Measurements from ENCODE around the gene PAX2. TPM values are rescaled to one million over a fixed set of nuclear protein-coding genes. Genes with fewer than 3 reads are reported as not detected.

Gene PAX2
- total RNA-seq, 2 donors from 2014 or later = not detected

DNA sequence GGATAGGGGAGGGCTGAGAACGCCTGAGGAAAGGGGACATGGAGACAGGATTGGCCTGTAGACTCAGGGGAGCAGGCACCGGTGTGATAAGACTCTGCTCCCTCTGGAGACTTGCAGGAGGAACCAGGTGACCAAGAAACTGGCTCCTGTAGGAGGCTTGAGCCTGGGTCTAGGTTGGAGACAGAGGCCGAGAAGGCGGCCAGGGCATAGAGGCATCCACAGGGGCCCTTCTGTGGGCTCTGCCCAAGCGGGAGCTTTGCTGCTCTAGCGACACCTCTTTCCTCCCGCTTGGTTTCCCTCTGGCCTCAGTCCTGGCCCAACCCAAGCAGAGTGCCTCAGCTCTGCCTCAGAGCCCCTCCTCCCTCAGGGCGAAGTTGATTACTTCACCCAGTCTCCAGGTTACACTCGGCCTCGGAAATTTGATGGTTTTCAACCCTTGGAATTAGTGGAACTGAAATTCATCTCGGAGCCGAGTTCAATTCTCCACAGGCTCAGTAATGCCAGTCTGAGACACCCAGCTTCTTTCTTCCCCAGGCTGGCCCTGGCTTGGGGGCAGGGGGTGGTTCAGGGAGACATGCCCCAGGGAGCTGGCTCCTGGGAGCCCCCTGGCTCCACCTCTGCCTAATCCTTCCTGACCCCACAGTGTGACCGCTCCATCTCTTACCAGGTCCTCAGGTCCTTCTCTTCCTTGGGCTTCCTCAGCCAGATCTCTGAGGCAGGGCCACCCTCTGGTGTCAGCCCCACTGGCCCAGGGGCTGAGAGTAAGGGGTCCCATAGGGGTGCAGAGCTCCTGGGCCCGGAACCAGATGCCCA lies 60.4 kb downstream of the PAX2 start:
- intact Hi-C loops (cut with DNase I) = no loop called here
- peak; percentile 74 for DNase-seq (ENCODE audit: low spot score)

DNA sequence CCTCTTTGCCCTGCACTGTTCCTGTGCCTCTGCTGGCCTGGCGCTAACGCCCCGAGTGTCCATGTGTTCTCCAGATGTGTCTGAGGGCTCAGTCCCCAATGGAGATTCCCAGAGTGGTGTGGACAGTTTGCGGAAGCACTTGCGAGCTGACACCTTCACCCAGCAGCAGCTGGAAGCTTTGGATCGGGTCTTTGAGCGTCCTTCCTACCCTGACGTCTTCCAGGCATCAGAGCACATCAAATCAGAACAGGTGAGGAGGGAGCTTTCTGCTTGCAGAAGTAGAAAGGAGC lies 60.9 kb downstream of the PAX2 start:
- intact Hi-C loops (cut with DNase I) = no loop called here
- no peak for DNase-seq (ENCODE audit: low spot score)

DNA sequence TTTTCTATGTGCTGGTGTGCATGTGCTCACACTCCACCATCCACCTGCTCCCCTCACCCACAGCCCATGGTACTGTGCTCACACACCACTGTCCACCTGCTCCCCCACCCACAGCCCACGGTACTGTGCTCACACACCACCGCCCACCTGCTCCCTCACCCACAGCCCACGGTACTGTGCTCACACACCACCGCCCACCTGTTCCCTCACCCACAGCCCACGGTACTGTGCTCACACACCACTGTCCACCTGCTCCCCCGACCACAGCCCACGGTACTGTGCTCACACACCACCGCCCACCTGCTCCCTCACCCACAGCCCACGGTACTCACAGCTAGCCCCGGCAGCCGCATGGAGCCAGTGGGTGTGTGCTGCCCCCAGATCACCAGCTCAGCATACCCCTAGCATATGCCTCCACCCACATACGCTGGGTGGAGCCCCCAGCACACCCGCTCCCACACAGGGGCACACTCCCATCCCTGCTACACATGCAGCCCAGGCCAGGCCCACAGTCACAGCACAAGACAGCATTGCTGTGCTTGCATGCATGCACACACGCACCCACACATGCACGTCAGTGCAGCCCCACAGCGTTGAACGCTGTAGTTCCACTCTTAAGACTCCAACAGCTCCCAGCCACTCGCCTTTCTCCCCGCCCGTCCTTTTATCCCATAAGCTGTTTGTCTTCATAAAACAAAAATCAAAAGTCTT lies 62.0 kb downstream of the PAX2 start:
- DNase-seq (ENCODE audit: low spot score) = peak; percentile 59

DNA sequence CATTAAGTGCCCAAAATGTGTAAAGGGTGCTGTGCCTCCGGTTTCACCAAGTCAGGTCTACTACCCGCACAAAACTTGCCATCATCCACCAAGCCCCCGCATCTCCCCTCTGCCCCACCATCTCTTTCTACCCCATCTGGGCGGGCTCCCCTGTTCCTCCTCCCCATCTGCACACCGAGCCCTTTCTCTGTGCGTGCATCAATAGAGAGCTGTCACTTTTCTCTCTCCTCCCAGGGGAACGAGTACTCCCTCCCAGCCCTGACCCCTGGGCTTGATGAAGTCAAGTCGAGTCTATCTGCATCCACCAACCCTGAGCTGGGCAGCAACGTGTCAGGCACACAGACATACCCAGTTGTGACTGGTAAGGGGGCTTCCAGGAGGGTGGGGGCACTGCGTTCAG lies 63.5 kb downstream of the PAX2 start:
- peak; percentile 32 for DNase-seq (ENCODE audit: low spot score)
- intact Hi-C loops (cut with DNase I) = no loop called here

More for the DNA sequence above, 62.0 kb downstream of the PAX2 start:
- intact Hi-C loops (cut with DNase I) = no loop called here

DNA sequence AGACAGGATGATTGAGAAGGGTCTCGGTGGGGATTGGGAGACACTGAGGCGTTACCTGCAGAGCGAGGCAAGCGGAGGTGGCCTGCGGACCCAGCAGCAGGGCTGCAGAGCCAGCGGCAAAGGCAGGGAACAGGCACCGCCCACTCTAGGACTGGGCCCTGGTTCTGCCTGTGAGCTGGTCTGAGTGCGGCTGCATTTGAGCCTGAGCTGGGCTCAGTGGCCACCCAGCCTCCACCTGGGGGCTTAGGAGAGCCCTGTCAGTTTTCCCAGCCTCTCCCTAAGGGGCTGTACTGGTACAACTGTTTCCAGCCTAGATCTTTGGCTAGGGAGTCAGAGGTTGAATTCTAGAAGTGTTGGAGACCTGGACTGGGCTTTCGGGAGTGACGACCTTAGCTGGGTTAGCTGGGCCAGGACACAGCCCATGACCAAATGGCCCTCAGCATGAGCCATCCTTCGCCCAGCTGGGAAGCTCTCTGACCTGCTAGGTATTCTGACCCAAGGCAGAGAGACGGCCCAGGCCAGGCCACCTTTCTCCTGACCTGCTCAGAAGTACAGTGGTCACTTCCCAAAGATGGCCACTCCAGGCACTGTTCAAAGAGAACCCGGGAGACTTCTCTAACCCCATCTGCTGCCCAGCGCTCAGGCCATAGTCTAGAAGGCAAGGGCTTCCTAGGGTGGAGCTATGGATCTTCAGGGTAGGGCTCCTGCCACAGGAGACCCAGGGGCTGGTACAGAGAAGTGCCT lies 64.9 kb downstream of the PAX2 start:
- intact Hi-C loops (cut with DNase I) = no loop called here
- DNase-seq (ENCODE audit: low spot score) = peak; percentile 54

DNA sequence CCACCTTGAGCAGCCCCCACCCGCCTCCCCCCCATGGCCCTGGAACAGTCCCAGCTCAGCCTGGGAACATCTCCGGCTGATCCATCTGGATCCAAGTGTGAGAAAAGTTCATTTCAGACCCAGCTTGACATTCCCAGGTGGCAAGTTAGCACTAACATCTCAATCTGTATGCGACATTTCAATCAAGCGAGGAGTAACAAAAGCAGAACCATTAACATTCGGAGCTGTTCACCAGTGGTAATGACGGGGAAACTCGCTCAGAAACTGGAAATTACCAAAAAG lies 65.4 kb downstream of the PAX2 start:
- DNase-seq (ENCODE audit: low spot score) = no peak
- intact Hi-C loops (cut with DNase I) = no loop called here

DNA sequence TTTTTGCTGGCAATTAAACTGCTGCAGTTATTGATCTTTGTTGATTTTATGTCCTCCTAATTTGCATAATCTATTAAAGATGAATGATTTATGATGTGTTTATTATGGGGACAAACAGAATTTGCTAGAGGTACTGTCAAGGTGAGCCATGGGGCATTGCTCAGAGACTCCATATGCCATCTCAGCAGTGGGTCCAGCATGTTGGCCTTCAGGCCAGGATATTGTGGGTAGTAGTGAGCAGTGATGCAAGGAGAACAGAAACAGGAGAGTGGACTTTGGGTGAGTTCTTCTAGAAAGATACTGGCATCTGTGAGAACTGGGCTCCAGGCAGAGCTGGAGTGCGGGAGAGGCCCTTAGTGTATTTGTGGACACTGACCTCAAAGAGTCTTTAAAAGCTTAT lies 65.9 kb downstream of the PAX2 start:
- intact Hi-C loops (cut with DNase I) = no loop called here
- peak; percentile 5 for DNase-seq (ENCODE audit: low spot score)

DNA sequence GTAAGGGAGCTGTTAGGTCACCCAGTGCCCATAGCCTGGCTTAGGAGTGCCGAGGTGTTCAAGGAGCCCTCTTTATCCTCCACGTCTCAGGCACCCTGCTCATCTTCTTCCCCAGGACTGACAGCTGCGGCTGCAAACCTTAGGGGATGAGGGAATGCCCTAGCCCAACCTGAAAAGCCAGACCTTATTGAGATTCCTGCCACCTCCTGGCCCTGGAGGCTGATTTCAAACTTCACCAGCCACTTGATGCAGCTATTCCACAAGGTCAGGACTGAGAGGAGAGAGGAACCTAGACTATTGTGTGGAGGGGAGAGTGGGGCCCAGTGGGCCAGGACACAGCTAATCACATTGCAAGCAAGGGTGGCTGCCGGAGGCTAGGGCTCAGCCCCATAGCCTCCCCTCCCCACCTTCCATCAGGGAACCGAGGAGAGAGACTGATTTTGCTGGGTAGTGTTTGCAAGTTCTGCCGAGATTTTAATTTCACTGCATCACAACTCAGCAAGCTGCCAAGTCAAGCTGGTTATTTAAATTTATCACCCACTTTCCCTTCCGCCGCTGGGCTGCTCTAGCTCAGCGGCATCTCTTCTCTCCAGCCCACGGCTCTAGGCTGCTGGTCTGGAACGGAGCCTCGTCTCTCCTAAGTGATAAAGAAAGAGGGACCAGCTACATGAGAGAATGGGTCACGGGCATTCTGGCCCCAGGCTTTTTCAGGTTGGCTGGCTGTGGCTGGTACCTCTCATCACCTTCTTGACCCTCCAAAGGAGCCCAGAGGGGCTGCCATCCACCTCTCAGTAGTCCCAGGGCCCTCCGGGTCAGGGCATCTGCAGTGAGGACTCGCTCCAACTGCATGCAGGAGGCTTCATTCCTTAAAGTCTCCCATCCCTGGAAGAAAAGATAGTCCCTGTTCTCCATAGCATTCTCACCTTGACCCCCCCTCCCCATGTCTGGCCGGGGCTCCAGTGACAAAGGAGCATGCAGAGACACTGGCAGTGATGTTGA lies 66.7 kb downstream of the PAX2 start:
- DNase-seq (ENCODE audit: low spot score) = peak; percentile 65
- intact Hi-C loops (cut with DNase I) = no loop called here

DNA sequence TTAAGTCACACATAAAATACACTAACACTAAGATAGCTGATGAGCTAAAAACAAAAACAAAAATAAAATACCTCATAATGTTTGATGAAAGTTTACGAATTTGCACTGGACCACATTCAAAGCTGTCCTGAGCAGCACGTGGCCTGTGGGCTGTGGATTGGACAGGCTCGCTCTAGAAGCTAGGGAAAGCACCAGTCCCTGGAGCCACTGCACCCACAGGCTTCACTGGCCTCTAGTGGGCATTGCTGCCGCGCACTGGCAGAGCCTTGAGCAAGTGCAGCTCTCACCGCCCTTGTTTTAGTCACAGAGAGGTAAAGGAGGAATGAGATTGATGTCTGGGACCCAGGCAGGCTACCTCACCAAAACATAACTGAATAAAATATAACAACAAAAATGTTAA lies 67.6 kb downstream of the PAX2 start:
- DNase-seq (ENCODE audit: low spot score) = peak; percentile 38
- intact Hi-C loops (cut with DNase I) = no loop called here

DNA sequence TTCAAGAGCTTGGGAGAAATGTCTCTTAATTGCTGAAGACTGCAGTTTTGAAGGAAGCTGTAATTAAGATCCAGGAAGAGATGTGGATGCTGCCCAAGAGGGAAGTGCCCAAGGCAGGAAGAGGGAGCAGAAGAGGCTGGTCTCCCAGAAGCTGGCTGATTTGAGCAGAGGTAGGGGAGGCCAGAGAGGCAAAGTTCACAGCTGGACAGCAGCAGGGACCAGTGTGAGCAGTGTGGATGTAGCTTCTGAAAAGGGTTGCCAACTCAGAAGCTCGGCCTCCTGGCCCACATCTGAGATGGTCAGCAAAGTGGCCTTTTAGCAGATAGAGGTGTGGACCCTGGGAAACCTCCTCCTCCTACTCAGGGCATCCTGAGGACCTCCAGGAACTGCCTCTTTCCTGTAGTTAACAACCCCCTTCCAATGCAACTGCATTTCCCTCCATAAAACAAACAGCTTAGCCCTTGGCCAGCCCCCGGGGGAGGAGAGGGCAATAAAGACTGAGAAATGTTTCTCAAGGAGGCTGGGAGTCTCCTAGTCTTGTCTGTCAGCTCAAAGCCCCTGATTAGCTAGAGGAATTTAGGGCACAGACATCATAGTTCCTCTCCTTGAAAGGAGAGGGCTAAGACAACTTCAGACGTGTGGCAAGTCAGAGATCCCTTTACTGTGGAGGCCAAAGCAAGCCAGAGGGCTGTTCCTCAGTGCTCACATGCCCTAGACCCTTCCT lies 69.5 kb downstream of the PAX2 start:
- DNase-seq (ENCODE audit: low spot score) = no peak
- intact Hi-C loops (cut with DNase I) = no loop called here

DNA sequence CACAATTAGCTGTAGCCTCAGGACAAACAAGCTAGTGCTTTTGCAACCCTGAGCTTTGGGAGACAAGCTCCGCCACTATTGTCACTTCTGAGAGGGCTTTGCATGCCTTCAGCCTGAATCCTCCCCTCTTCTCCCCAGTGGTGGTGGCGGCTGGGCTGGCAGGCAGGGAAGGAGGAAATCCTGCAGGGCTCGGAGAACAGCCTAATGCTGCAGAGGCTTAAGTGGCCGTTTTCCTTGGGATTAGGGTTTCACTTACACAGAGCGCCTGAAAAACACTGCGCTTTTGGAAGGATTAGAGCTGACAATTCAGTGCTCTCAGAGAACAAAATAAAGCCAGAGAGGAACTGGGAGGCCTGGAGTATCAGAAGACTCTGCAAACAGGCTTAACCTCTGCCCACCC lies 71.3 kb downstream of the PAX2 start:
- intact Hi-C loops (cut with DNase I) = no loop called here
- DNase-seq (ENCODE audit: low spot score) = no peak

DNA sequence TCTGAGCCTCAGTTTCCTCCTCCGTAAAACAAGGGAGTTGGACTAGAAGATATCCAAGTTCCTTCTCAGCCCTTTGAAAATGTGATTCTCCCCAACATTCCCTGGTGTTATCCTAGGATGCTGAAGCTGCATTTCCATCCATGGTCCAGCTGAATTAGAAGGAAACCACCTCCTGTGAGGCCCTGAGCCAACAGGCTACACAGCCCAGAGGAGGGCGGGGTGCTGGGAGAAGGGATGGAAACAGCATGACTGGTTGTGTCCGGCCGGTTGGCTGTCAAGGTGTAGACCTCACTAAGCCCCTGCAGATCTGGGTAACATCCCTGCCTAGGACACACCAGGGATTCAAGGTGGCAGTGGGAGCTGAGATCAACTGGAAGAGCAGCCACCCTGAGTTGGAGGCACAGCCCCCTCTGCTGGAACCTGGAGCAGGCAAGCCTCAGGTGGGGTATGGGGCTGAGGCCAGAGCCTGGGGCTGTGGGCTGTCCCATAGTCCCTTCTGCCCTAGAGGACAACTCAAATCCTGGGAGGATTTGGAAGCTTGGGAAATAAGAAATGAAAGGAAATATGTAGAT lies 72.0 kb downstream of the PAX2 start:
- no peak for DNase-seq (ENCODE audit: low spot score)
- intact Hi-C loops (cut with DNase I) = no loop called here

DNA sequence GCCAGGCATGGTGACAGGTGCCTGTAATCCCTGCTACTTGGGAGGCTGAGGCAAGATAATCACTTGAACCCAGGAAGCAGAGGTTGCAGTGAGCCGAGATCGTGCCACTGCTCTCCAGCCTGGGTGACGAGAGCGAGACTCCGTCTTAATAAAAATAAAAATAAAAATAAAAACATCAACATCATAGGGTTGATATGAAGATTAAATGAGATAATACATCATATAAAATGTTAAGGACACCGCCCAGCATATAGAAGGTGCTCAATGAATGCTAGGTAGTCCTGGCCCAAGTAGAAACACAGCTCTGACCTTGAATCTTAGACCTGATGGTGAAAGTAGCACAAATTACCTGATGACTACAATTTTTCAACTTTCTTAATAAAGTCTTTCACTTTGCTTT lies 74.0 kb downstream of the PAX2 start:
- DNase-seq (ENCODE audit: low spot score) = no peak
- intact Hi-C loops (cut with DNase I) = no loop called here

DNA sequence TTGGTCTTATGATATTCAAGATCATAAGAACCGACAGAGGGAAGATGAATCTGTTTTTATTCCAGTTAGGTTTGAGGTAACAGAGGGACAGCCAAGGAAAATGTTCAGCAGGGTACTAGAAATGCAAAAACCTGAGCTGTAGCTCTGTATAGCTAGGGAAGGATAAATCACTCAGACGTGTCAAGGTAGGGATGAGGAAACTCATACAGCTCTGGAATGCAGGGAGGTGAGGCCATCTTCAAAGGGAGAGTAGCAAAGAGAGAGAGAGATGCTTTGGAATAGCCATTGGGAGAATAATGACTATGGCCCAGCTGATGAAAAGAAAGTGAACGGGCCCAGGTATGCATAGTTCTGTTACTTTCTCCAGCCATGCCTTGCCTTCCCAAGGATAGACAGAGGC lies 77.8 kb downstream of the PAX2 start:
- no peak for DNase-seq (ENCODE audit: low spot score)
- intact Hi-C loops (cut with DNase I) = no loop called here

DNA sequence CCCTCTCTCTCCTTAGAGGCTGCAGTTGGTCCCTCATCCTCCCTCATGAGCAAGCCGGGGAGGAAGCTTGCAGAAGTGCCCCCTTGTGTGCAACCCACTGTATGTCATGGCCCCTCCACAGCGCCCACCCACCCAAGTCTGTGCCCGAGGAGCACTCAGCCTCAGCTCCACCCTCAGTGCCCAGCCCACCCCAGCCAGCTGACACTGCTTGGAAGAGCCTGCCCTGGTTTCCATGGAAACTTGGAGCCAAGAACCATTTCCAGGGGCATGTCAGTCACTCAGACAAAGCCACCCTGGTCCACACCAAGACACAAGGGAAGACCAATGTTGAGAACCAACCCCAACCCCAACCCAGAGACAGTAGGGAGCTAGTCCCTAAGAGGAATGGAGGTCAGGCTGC lies 79.5 kb downstream of the PAX2 start:
- intact Hi-C loops (cut with DNase I) = no loop called here
- DNase-seq (ENCODE audit: low spot score) = no peak

DNA sequence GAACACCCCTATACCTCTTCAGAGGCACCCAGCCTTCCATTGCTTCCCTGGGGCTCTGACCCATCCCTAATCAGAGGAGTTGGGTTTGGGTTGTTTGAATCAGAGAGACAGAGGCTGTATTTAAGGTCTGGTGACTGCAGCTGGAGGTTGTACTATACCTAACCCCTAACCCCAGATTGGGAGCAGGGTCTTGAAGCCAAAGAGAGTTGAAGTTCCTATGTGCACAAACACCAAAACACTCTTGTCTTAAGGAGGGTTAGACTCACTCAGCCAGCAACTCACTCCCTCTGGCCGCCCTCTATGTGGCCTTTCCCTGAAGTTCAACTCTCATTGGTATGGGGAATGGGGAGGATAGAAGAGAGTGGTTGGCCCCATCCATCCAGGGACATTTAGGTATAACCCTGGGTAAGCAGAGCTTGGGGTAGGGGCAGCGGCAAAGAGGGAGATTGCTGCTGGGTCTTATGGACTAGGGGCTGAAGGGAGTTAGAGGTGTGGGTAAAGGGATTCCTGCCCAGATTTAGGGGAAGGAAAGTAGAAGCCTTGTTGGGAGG lies 80.0 kb downstream of the PAX2 start:
- intact Hi-C loops (cut with DNase I) = no loop called here
- DNase-seq (ENCODE audit: low spot score) = no peak

DNA sequence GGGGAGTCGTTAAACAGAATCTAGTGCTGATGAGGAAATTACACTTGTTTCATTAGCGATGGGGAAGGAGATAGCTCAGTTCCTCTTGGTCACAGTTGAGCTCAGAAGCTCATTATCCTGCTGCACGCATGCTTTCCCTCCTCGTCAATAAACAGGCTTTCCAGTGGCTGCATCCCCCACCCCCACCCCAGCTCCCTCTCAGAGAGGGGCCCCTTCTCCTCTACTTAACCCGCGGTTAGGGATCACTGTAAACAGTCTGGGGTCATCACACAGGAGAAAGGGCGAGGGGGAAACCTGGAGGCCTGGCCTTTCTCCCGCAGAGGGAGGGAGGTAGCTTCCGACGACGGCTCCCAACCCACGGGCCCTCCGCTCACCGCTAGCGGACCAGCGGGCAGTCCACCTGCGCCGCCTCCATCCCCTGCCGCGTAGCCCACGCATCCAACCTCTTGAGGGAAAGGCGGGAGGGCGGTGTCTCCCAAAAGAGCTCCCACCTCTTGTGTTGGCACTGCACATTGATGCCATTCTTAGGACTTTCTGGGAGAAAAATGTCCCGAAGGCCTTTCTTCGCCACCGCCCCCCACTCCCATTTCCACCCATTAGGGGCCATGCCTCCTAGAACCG lies 80.8 kb downstream of the PAX2 start:
- intact Hi-C loops (cut with DNase I) = no loop called here

DNA sequence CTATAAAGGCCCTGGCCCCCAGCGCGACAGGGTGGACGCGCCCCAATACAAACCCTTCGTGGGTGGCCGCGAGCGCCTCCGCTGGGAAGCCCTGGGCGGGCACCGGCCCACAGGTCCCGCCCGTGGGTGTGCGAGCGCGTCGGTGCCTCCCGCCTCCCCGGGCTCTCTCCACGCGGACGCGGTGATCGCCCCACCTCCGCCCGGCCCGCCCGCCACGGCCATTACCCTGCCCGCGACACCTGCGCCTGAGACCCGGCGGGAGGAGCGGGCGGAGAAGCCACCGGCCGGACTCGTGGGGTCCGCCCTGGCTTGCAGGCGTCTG lies 81.2 kb downstream of the PAX2 start:
- intact Hi-C loops (cut with DNase I) = no loop called here
- DNase-seq (ENCODE audit: low spot score) = no peak

More for the DNA sequence above, 80.8 kb downstream of the PAX2 start:
- no peak for DNase-seq (ENCODE audit: low spot score)

Measured in posterior vena cava (tissue), 2 donors.